ENCODE data around the gene LONP1. TPM values are rescaled to one million over a fixed set of nuclear protein-coding genes. Genes with fewer than 3 reads are reported as not detected.
A peak's percentile ranks its signal among the peaks of the same experiment; 100 is the strongest.

Gene LONP1
- total RNA-seq, 1 experiment from 2014 or later = 113 TPM

DNA sequence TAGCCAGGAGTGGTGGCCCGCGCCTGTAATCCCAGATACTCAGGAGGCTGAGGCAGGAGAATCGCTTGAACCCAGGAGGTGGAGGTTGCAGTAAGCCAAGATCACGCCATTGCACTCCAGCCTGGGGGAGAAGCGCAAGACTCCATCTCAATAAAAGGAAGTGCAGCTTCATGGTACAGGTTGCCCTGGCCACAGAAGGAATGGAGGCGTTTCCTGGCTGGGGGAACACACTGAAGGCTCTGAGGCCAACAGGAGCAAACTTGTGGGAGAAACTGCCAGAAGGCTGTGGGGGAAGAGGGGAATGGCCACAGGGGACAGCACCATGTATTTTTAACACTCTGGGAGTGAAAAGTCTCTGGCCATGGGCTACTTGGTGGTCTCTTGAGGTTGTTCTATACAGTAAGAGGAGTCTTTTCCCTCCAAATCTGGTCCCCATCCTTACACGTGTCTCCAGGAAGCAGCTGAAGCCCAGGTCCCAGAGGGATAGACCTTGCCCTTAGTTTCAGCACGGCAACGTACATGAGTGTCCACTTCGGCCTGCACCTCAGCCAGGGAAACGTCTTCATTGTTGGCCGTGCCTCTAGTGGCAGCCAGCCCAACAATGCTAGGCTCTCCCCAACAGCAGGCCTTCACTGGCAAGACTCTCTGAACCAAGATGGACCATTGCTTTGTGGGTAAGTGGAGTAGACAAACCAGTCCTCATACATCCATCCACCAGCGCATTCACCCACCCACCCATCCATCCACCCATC is 47.1 kb downstream of the LONP1 start:
- H3K4me1 Mint-ChIP-seq = peaks cover 2 to 7% of the 10 kb centered on the region in 2 experiments; a peak in 3 of 4 replicates
- H3K18ac ChIP-seq (ENCODE audit: insufficient read length, low read depth, low read length) = no peak overlapping the region
- no peak overlapping the region for H3K56ac ChIP-seq (ENCODE audit: insufficient read length, low read depth, low read length)
- no peaks in the 10 kb centered on the region for H4K20me1 ChIP-seq (ENCODE audit: control insufficient read depth, insufficient read depth, insufficient read length)
- H2BK12ac ChIP-seq (ENCODE audit: insufficient read length, low read depth, low read length) = no peak overlapping the region
- H2BK120ac ChIP-seq (ENCODE audit: low read depth, low read length, poor library complexity, severe bottlenecking) = no peak overlapping the region
- H3K23ac ChIP-seq (ENCODE audit: insufficient read length, low read depth, low read length) = no peak overlapping the region
- no peaks in the 10 kb centered on the region for H3K9me3 ChIP-seq (ENCODE audit: control insufficient read depth, low read depth, low read length)
- WGBS (ENCODE audit: extremely low coverage, insufficient read length, low lambda C conversion rate) = no CpG with 5 or more reads among the region's 13 CpGs
- no peaks in the 10 kb centered on the region for H3K9me3 Mint-ChIP-seq
- no peak overlapping the region for H3K9ac ChIP-seq (ENCODE audit: extremely low read depth, insufficient read length, low read length)
- DNase-seq = no peak
- no peak overlapping the region for H4K91ac ChIP-seq (ENCODE audit: insufficient read length, low read depth, low read length)
- no peak overlapping the region for H2BK20ac ChIP-seq (ENCODE audit: low read depth, low read length, poor library complexity, severe bottlenecking)
- H3K27me3 Mint-ChIP-seq (ENCODE audit: low read depth) = no peaks in the 10 kb centered on the region; the same call in 1 of the 2 replicates
- no peaks in the 10 kb centered on the region for H3K23me2 ChIP-seq (ENCODE audit: insufficient read length, low read depth, low read length, poor library complexity, severe bottlenecking)
- H4K8ac ChIP-seq (replicated peaks; ENCODE audit: insufficient read length, low read depth, low read length) = no peak overlapping the region
- H3K27me3 ChIP-seq (ENCODE audit: insufficient read depth, low read length) = no peaks in the 10 kb centered on the region
- H3T11ph ChIP-seq (ENCODE audit: low read length) = no peak overlapping the region
- TF ChIP-seq, protein P1, sequence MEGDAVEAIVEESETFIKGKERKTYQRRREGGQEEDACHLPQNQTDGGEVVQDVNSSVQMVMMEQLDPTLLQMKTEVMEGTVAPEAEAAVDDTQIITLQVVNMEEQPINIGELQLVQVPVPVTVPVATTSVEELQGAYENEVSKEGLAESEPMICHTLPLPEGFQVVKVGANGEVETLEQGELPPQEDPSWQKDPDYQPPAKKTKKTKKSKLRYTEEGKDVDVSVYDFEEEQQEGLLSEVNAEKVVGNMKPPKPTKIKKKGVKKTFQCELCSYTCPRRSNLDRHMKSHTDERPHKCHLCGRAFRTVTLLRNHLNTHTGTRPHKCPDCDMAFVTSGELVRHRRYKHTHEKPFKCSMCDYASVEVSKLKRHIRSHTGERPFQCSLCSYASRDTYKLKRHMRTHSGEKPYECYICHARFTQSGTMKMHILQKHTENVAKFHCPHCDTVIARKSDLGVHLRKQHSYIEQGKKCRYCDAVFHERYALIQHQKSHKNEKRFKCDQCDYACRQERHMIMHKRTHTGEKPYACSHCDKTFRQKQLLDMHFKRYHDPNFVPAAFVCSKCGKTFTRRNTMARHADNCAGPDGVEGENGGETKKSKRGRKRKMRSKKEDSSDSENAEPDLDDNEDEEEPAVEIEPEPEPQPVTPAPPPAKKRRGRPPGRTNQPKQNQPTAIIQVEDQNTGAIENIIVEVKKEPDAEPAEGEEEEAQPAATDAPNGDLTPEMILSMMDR (conservative IDR thresholded peaks at IDR 0.05) = no peak
- H3K27ac ChIP-seq (ENCODE audit: insufficient read length, low read depth, low read length) = no peak overlapping the region
- H3K4ac ChIP-seq (ENCODE audit: low read depth, low read length) = no peak overlapping the region
- H4K5ac ChIP-seq (ENCODE audit: insufficient read length, low read depth, low read length) = no peak overlapping the region
- no peak overlapping the region for H3K14ac ChIP-seq (ENCODE audit: insufficient read depth, low read length)
- H3K4me3 Mint-ChIP-seq = no peak overlapping the region
- peak overlapping the region in 1 of 3 experiments; percentile 44; a peak in 1 of 7 replicates for H3K27ac Mint-ChIP-seq
- H2AFZ ChIP-seq (ENCODE audit: low read length) = no peak overlapping the region
- peaks cover 14 to 44% (median 29%) of the 10 kb centered on the region in 3 experiments; a peak in 6 of 7 replicates for H3K36me3 Mint-ChIP-seq (ENCODE audit: insufficient read depth in 1 of 3, low read depth in 3 of 3)
- H3K79me2 ChIP-seq (ENCODE audit: insufficient read depth, low read length) = no peaks in the 10 kb centered on the region
- H3K4me1 ChIP-seq (ENCODE audit: insufficient read depth, low read length) = no peaks in the 10 kb centered on the region
- H2BK15ac ChIP-seq (ENCODE audit: low read depth, low read length) = no peak overlapping the region
- no peak overlapping the region for H2AK5ac ChIP-seq (ENCODE audit: insufficient read length, low read length)
- H3K79me1 ChIP-seq (ENCODE audit: insufficient read depth, low read depth, low read length, poor library complexity, severe bottlenecking) = no peaks in the 10 kb centered on the region
- no peak overlapping the region for H3K4me2 ChIP-seq (ENCODE audit: insufficient read depth, insufficient read length, low read length)
- H2BK5ac ChIP-seq (ENCODE audit: insufficient read length, low read length) = no peak overlapping the region
